Measurements from ENCODE around the gene HSPD1. TPM values are rescaled to one million over a fixed set of nuclear protein-coding genes. Genes with fewer than 3 reads are reported as not detected.
"Not testable (repeated sequence)": the region's sequence is repeated elsewhere in the genome, so short reads cannot be mapped to it uniquely, and the experiment has no call there.

The HSPD1 gene
- polyA plus RNA-seq, 2 of the 4 experiments (the other 2 are of a cell fraction) = 790 to 882 TPM

DNA sequence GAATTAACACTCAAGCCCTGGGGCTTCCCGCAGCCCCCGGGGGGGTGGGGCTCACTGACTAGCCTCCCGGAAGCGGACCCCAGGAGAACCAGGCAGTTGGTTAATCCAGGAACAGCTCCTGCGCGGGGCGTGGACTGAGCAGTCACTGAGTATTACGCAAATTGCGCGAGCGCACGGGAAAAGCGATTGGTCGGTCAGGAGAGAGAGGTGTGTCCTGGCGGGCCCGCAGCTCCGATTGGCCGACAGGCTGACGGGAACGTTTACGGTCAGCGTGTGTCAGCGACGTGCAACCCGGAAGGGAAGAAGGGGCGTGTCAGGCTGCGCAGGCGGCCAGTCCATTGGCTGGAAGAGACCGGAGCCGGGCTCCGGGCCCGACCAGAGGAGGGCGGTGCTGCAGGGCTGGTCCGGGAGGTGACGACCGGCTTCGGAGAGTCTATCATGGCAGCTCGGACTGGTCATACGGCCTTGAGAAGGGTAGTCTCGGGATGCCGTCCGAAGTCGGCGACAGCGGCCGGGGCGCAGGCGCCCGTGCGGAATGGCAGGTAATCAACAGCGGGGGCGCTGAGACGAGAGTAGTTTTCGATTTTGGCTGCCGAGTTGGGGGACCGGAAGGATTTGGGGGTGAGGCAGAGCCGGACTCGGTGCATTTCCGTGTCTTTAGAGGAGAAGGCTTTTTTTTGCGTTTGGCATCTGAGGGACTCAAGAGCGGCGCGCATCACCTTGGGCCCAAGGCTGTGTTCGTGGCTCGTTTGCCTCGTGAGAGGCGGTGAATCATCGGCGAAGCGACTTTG is 46.3 kb downstream of the HSPD1 start, which contains the start of gene COQ10B (continued):
- TF ChIP-seq CHD2 (IDR thresholded peaks at IDR 0.05; ENCODE audit: low read length, partially characterized antibody) = no peak
- no peak for TF ChIP-seq POLR2AphosphoS2 (conservative IDR thresholded peaks at IDR 0.05; ENCODE audit: low read length)
- TF ChIP-seq NPAS2 (CRISPR knock-in tag; IDR thresholded peaks at IDR 0.05; ENCODE audit: borderline replicate concordance) = no peak
- no peak for TF ChIP-seq NR3C1 (IDR thresholded peaks at IDR 0.05)
- no peak for TF ChIP-seq HOXA7 (CRISPR knock-in tag; IDR thresholded peaks at IDR 0.05)
- no peak for TF ChIP-seq JUNB (IDR thresholded peaks at IDR 0.05)
- peak; percentile 96 for TF ChIP-seq PHF8 (IDR thresholded peaks at IDR 0.05; ENCODE audit: borderline replicate concordance, low read depth)
- TF ChIP-seq GATA3 (IDR thresholded peaks at IDR 0.05; ENCODE audit: borderline replicate concordance) = no peak; the same call in 1 of the 2 replicates
- no peak for TF ChIP-seq KDM1A (IDR thresholded peaks at IDR 0.05; ENCODE audit: low read depth)
- TF ChIP-seq TP53 (CRISPR knock-in tag; IDR thresholded peaks at IDR 0.05) = 0 out of 2 replicates have a peak, but pooled peaks have one; percentile 48

DNA sequence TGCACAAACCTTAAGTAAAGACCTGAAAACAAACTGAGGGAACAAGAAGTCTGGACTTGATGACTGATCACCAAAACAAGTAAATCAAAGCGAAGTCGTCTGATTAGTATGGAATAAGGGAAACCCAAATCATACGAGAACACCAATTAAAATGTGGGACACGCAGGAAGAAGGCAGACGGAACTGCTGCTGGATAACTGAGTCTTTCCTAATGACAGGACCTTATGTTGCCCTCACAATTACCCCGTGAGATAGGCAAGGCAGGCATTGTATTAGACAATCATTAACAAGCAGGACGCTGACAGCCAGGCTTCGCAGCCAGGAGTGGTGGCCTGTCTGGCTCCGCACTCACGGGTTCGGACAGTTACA is 46.9 kb downstream of the HSPD1 start:
- Histone ChIP-seq H3K9me3 (no peaks in the 10 kb centered on the region), H3K4me2 (peak overlapping the region; percentile 94), H3K4me3 (peak overlapping the region; percentile 83), H3K27ac (peak overlapping the region; percentile 88 to 91), H3K4me1 (peaks cover 14% of the 10 kb centered on the region; the same call in 2 of the 3 replicates)
- no peak for DNase-seq (ENCODE audit: low read depth in 1 of 2, low spot score in 1 of 2)
- POLR2A ChIA-PET = interaction anchor here (0.6 to 3.4 kb wide), 17 partner anchors 8 to 654 kb away, joined by 3 to 50 read pairs (median 3); partner anchors contain the start of genes GTF3C3, HSPD1, HSPE1 and MARS2
- 5% methylated on average over 9 of the region's 11 CpGs for WGBS (ENCODE audit: missing lambda C conversion rate)
- CTCF ChIA-PET = interaction anchor here (0.9 to 1.2 kb wide), 3 partner anchors 10 to 17 kb away, joined by 3 to 5 read pairs (median 3); no protein-coding TSS in a partner anchor
- peak; percentile 71 to 79 for ATAC-seq
- TF ChIP-seq KDM1A (IDR thresholded peaks at IDR 0.05; ENCODE audit: low read depth) (no peak), TP53 (CRISPR knock-in tag; IDR thresholded peaks at IDR 0.05) (no peak), POLR2A (IDR thresholded peaks at IDR 0.05; ENCODE audit: low read length) (peak; percentile 50)
- TF ChIP-seq, protein P1, sequence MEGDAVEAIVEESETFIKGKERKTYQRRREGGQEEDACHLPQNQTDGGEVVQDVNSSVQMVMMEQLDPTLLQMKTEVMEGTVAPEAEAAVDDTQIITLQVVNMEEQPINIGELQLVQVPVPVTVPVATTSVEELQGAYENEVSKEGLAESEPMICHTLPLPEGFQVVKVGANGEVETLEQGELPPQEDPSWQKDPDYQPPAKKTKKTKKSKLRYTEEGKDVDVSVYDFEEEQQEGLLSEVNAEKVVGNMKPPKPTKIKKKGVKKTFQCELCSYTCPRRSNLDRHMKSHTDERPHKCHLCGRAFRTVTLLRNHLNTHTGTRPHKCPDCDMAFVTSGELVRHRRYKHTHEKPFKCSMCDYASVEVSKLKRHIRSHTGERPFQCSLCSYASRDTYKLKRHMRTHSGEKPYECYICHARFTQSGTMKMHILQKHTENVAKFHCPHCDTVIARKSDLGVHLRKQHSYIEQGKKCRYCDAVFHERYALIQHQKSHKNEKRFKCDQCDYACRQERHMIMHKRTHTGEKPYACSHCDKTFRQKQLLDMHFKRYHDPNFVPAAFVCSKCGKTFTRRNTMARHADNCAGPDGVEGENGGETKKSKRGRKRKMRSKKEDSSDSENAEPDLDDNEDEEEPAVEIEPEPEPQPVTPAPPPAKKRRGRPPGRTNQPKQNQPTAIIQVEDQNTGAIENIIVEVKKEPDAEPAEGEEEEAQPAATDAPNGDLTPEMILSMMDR (IDR thresholded peaks at IDR 0.05) = no peak
- no peak for FAIRE-seq

DNA sequence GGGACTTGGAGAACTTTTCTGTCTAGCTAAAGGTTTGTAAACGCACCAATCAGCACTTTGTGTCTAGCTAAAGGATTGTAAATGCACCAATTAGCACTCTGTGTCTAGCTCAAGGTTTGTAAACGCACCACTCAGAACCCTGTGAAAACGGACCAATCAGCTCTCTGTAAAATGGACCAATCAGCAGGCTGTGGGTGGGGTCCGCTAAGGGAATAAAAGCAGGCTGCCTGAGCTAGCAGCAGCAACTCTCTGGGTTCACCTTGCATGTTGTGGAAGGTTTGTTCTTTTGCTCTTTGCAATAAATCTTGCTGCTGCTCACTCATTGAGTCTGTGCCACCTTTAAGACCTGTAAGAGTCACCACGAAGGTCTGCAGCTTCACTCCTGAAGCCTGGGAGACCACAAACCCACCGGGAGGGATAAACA is 48.7 kb downstream of the HSPD1 start:
- Histone ChIP-seq H3K4me1 (peaks cover 14% of the 10 kb centered on the region; the same call in 2 of the 3 replicates), H3K4me2 (peak overlapping the region; percentile 94; the same call in 1 of the 3 replicates), H3K27ac (peak overlapping the region in 1 of 2 experiments; percentile 83; a peak in 4 of 6 replicates)
- 76% methylated on average over 6 of the region's 6 CpGs for WGBS (ENCODE audit: missing lambda C conversion rate)
- FAIRE-seq, H3K4me3 ChIP-seq, ATAC-seq, H3K9me3 ChIP-seq: not testable (repeated sequence)
- peak; percentile 64 for TF ChIP-seq MAFK (IDR thresholded peaks at IDR 0.05; ENCODE audit: partially characterized antibody)
- ChIA-PET CTCF (interaction anchor here (0.5 to 1.5 kb wide), 3 partner anchors 16 to 62 kb away, joined by 3 read pairs; no protein-coding TSS in a partner anchor), POLR2A (interaction anchor here (1.0 to 3.4 kb wide), 3 partner anchors 13 to 49 kb away, joined by 3 to 50 read pairs (median 8); partner anchors contain the start of genes HSPD1, HSPE1 and SF3B1)
- peak in 1 of 2 experiments; percentile 55 for DNase-seq (ENCODE audit: low read depth in 1 of 2, low spot score in 1 of 2)

DNA sequence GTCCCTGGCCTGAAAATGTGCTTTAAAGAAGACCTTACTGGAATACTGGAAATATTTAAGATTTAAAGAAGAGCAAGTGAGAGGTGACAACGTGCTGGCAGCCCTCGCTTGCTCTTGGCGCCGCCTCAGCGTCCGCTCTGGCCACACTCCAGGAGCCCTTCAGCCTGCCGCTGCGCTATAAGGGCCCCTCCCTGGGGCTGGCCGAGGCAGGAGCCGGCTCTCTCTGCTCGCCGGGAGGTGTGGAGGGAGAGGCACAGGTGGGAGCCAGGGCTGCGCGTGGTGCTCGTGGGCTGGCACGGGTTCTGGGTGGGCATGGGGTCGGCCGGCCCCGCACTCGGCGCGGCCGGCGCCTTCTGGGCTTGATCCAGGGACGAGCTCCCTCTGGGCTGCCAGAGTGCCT is 49.2 kb downstream of the HSPD1 start:
- no peak for DNase-seq (ENCODE audit: low read depth in 1 of 2, low spot score in 1 of 2)

More for the DNA sequence above, 49.2 kb downstream of the HSPD1 start:
- no peaks in the 10 kb centered on the region for H3K9me3 ChIP-seq
- CTCF ChIA-PET = interaction anchor here (0.5 to 1.5 kb wide), 4 partner anchors 11 to 62 kb away, joined by 3 to 4 read pairs (median 3); no protein-coding TSS in a partner anchor
- WGBS (ENCODE audit: missing lambda C conversion rate) = 93% methylated on average over 17 of the region's 25 CpGs
- no peak overlapping the region for H3K27ac ChIP-seq
- POLR2A ChIA-PET = interaction anchor here (1.4 kb wide), 1 partner anchor 50 kb away, joined by 8 read pairs; the partner anchor contains the start of genes HSPD1 and HSPE1
- H3K4me1 ChIP-seq = peaks cover 14% of the 10 kb centered on the region; the same call in 2 of the 3 replicates
- no peak overlapping the region for H3K4me2 ChIP-seq
- ATAC-seq = no peak
- FAIRE-seq = no peak
- TF ChIP-seq CBX8 (IDR thresholded peaks at IDR 0.05) = no peak
- no peak for TF ChIP-seq RCOR1 (IDR thresholded peaks at IDR 0.05; ENCODE audit: low read depth, low read length)
- TF ChIP-seq HDAC2 (IDR thresholded peaks at IDR 0.05) = no peak
- TF ChIP-seq TP53 (CRISPR knock-in tag; IDR thresholded peaks at IDR 0.05) = no peak
- TF ChIP-seq EP300 (IDR thresholded peaks at IDR 0.05) = no peak
- H3K4me3 ChIP-seq = no peak overlapping the region
